Measurements from ENCODE around the gene TMCC1. TPM values are rescaled to one million over a fixed set of nuclear protein-coding genes. Genes with fewer than 3 reads are reported as not detected.
"Not testable (repeated sequence)": the region's sequence is repeated elsewhere in the genome, so short reads cannot be mapped to it uniquely, and the experiment has no call there.

TMCC1 gene
- total RNA-seq, 1 donor from 2014 or later: 19.2 TPM

DNA sequence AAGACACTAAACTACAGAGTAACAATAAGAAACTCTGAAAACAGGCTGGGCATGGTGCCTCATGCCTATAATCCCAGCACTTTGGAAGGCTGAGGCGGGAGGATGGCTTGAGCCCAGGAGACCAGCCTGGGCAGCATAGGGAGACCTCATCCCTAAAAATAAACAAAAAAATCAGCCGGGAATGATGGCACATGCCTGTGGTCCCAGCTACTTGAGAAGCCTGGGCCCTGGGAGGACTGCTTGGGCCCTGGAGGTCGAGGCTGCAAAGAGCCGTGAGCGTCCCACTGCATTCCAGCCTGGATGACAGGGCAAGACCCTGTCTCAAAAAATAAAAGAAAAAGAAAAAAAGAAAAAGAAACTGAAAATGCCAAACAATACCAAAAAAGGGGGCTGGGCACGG is 55.4 kb downstream of the TMCC1 start:
- Mint-ChIP-seq H3K36me3 (ENCODE audit: low read depth) (peaks cover 7% of the 10 kb centered on the region), H3K4me3 (no peak overlapping the region), H3K9me3 (no peaks in the 10 kb centered on the region), H3K27me3 (no peaks in the 10 kb centered on the region), H3K4me1 (no peaks in the 10 kb centered on the region), H3K27ac (no peak overlapping the region)
- no peak for DNase-seq
- intact Hi-C loops (cut with micrococcal nuclease): no loop called here

DNA sequence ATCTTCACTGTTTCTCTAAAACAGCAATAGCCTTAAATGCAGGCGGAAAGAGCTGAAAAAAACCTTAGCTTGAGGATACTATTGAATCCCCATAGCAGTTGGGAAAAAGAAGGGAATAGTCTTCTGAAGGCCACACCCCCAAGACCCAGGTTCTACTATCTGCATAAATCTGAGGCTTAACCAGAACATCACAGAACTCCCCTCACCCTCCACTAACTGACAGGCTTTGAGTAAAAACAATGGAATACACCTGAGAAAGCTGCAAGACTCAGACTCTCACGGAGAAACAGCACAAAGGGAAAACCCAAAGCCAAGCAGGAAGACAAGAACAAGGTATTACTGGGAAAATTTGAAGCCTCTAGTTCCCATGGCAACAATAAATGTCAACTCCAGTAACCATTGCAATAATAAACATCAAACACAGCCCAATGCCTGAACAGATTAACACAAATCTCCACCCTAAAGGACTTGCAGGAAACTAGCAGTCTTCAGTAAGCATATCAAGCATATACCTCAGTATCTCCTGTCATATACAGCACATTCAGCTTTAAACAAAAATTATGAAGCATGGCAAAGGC is 56.4 kb downstream of the TMCC1 start:
- DNase-seq: no peak
- H3K36me3 Mint-ChIP-seq (ENCODE audit: low read depth): peaks cover 7% of the 10 kb centered on the region
- no peaks in the 10 kb centered on the region for H3K9me3 Mint-ChIP-seq
- intact Hi-C loops (cut with micrococcal nuclease): no loop called here
- H3K27ac Mint-ChIP-seq: no peak overlapping the region
- H3K4me1 Mint-ChIP-seq: no peaks in the 10 kb centered on the region
- no peaks in the 10 kb centered on the region for H3K27me3 Mint-ChIP-seq
- H3K4me3 Mint-ChIP-seq: no peak overlapping the region

DNA sequence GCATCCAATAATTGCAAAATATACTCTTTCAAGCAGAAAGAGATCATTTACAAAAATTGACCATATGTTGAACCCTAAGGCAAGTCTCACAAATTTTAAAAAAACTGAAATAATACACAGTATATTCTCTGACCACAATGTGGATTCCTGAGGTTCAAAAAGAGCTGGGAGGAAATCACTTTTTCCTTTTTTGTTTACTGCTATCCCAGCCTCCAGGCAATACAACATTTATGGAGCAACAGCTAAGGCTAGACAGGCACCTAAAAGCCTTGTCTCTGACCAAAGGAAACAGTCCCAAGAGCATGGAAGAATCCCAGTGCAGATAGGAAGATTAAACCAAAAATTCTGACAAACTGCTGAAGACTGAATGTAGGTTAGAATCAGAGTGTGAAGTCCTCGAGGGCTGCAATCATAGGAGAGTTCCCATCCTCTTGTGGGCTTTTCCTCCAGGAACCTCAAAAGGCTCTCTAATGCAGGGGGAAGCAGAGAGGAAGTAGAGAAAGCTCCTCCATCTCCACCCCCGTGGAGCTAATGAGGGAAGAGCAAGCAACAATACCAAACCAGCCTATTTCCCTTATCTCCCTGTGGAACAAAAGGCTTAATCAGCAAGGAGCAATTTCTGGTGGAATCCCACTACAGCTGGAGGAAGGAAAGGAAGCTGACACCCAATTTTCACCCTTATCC is 57.0 kb downstream of the TMCC1 start:
- Mint-ChIP-seq H3K9me3 (no peaks in the 10 kb centered on the region), H3K27ac (no peak overlapping the region), H3K4me3 (no peak overlapping the region), H3K27me3 (no peaks in the 10 kb centered on the region), H3K4me1 (peaks cover 2% of the 10 kb centered on the region), H3K36me3 (ENCODE audit: low read depth) (peaks cover 6% of the 10 kb centered on the region)
- DNase-seq: no peak
- intact Hi-C loops (cut with micrococcal nuclease): no loop called here

DNA sequence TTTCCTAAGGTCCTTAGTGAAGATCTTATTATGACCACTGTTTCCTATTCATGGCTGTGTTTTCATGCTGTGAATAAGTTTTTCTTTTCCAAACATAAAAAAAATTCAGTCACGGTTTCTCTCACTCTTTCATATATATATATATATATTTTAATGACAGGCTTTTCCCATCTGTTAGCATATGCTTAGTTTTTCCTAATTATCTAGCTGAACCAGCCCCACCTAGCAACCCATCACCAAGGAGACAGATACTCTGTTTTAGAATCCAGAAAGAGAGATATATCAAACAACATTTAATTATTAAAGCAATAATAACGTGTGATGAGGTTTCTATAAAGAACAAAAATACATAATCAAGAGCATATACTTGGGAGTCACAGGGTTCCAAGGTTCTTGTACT is 58.3 kb downstream of the TMCC1 start:
- Mint-ChIP-seq H3K27ac (no peak overlapping the region), H3K36me3 (ENCODE audit: low read depth) (peaks cover 4% of the 10 kb centered on the region), H3K27me3 (no peaks in the 10 kb centered on the region), H3K4me1 (peaks cover 2% of the 10 kb centered on the region), H3K9me3 (no peaks in the 10 kb centered on the region), H3K4me3 (no peak overlapping the region)
- intact Hi-C loops (cut with micrococcal nuclease): no loop called here
- no peak for DNase-seq

DNA sequence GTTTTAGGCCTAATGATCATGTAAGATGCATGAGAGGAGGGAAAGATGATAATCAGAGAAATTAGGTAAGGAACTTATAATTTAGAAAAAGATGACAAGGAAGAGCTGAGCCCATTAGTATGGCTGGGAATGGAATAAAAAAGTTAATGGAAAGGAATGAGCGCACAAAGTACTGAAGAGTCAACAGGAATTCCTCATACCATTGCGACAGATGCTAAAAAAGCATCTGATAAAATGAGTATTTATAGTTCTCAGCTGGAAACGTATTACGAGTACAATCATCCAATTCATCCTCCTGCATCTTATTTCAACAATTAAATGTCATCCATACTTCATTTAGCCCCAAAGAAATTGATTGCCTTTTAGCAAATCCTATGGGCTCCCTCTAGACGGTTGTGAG is 58.9 kb downstream of the TMCC1 start:
- Mint-ChIP-seq H3K4me1 (peaks cover 2% of the 10 kb centered on the region), H3K27ac (no peak overlapping the region), H3K9me3 (no peaks in the 10 kb centered on the region), H3K4me3 (no peak overlapping the region), H3K36me3 (ENCODE audit: low read depth) (peaks cover 2% of the 10 kb centered on the region), H3K27me3 (no peaks in the 10 kb centered on the region)
- DNase-seq: no peak
- intact Hi-C loops (cut with micrococcal nuclease): no loop called here

DNA sequence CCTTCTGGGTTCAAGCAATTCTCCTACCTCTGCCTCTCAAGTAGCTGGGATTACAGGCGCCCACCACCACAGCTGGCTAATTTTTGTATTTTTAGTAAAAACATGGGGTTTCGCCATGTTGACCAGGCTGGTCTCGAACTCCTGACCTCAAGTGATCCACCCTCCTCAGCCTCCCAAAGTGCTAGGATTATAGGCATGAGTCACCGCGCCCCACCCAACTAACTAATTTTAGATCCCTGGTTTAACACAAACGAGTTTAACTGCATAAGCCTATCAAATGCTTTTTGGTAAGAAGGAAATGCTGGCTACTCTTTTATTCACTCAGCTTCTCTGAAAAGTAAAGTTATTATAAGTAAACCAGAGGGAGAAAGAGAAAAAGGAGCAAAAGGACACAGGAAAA is 61.6 kb downstream of the TMCC1 start:
- H3K27ac Mint-ChIP-seq; H3K9me3 Mint-ChIP-seq; DNase-seq; H3K4me3 Mint-ChIP-seq; H3K36me3 Mint-ChIP-seq (ENCODE audit: low read depth); intact Hi-C loops (cut with micrococcal nuclease); H3K27me3 Mint-ChIP-seq: not testable (repeated sequence)
- peaks cover 15% of the 10 kb centered on the region for H3K4me1 Mint-ChIP-seq

DNA sequence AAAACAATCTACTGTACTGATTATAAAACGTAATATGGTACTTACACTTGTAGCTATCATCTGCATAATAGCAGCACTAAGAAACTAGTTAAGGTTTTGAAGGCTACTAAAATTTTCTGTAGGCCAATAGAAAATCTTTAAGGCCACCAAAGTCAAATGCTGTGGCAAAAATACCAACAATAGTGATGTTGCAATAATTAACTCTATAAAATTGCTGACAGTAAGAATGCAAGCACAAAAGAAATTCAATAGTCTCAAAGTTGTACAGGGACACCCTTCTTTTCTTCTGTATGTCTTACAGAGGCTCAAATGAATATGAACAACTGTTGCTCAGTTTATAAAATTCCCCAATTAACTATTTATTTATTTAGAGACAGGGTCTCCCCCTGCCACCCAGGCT is 62.0 kb downstream of the TMCC1 start:
- H3K36me3 Mint-ChIP-seq (ENCODE audit: low read depth): peaks cover 1% of the 10 kb centered on the region
- no peaks in the 10 kb centered on the region for H3K27me3 Mint-ChIP-seq
- H3K4me1 Mint-ChIP-seq: peaks cover 17% of the 10 kb centered on the region
- no peak overlapping the region for H3K27ac Mint-ChIP-seq
- intact Hi-C loops (cut with micrococcal nuclease): no loop called here
- DNase-seq: no peak
- no peak overlapping the region for H3K4me3 Mint-ChIP-seq
- no peaks in the 10 kb centered on the region for H3K9me3 Mint-ChIP-seq

DNA sequence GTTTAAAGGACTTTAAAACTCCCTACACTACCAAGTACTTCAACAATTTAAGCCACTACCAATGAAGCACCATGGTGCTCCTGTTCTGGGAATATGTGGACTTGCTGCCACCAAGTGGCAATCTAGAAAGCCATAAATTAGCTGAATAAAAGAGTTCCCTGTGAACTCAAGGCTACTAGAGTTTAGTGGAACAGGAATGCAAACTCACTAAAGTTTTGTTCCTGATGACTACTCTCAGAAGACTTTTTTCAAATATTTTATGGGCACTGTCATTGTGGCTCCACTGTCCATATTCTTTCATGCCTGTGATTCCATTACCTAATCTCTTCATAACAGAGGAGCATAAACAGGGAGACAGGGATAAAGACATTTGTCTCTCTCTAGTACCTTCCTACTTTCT is 63.9 kb downstream of the TMCC1 start:
- intact Hi-C loops (cut with micrococcal nuclease): loop anchor here (1.0 to 5.0 kb wide), 4 partner anchors 63 to 752 kb away; partner anchors contain the start of gene TMCC1
- Mint-ChIP-seq H3K27ac (no peak overlapping the region), H3K4me1 (peaks cover 21% of the 10 kb centered on the region), H3K27me3 (no peaks in the 10 kb centered on the region), H3K4me3 (no peak overlapping the region), H3K9me3 (no peaks in the 10 kb centered on the region), H3K36me3 (ENCODE audit: low read depth) (peaks cover 1% of the 10 kb centered on the region)
- DNase-seq: peak; percentile 73

DNA sequence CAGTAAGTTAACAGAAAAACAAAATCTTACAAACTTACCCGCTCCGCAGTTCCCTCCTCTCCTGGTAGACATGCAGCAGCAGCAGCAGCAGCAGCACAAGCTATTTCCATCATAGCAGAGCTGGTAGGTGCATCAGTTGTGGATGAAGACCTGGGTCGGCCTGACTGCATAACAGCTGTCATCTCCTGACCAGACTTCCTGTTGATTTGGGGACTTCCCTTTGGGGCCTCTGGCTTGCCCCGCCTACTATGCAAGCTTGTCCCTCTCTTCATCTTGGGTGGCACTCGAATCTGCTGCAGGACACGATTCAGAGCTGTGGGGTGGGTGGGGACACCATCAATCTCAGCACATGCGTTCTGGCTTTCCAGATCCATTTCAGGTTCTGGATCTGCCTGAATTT is 65.7 kb downstream of the TMCC1 start:
- Mint-ChIP-seq H3K9me3 (no peaks in the 10 kb centered on the region), H3K4me1 (peaks cover 21% of the 10 kb centered on the region), H3K27ac (no peak overlapping the region), H3K27me3 (no peaks in the 10 kb centered on the region), H3K4me3 (peak overlapping the region; percentile 32), H3K36me3 (ENCODE audit: low read depth) (peaks cover 1% of the 10 kb centered on the region)
- peak; percentile 83 for DNase-seq
- intact Hi-C loops (cut with micrococcal nuclease): loop anchor here (2.0 to 5.0 kb wide), 3 partner anchors 65 to 750 kb away; partner anchors contain the start of gene TMCC1

DNA sequence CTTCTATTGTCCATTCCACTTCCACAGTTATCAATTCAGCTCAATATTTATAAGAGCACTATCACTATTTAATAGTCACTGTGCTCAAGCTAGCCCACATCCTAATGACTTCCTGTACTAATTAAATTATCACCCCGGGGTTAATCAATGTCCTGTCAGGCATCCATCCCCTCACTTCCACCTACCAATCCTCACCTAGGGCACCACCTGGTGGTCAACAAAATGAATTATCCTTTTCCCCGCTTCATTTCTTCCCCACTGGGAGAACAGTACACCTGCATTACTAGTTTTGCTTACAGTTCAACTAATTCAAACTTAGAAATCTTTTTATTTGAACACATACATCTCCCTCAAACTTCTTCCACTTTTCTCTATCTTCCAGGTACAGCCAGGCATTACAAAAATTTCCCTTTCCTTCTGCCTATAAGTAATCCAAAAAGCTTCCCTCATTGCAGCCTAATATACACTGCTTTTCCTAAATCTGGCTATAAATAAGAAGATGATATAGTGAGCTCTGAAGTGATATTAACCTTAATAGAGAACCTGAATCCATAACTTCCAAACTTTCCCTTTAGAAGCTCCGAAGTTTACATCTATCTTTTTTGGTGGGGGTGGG is 68.5 kb downstream of the TMCC1 start:
- intact Hi-C loops (cut with micrococcal nuclease): loop anchor here (1.0 to 5.0 kb wide), 4 partner anchors 67 to 748 kb away; partner anchors contain the start of gene TMCC1
- peaks cover 19% of the 10 kb centered on the region for H3K4me1 Mint-ChIP-seq

DNA sequence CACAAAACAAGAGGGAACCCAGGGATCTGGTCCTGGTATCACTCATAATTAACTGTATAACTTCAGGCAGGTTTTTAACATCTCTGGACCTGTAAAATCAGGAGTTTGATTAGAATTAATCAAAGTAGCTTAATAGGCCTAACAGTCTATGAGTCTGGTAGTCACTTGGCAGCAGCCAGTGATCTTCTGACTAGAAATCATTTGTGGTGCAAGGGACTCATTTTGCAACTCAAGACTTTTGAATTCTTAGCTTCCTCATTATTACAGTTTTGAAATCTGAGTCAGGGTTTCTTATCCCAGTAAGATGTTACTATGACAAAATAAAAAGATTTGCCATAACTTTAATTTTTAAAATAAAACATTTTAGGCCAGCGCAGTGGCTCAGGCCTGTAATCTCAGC is 70.8 kb downstream of the TMCC1 start:
- Mint-ChIP-seq H3K9me3 (no peaks in the 10 kb centered on the region), H3K36me3 (ENCODE audit: low read depth) (peaks cover under 1% of the 10 kb centered on the region), H3K27me3 (no peaks in the 10 kb centered on the region), H3K27ac (no peak overlapping the region), H3K4me3 (no peak overlapping the region), H3K4me1 (peaks cover 11% of the 10 kb centered on the region)
- intact Hi-C loops (cut with micrococcal nuclease): no loop called here
- no peak for DNase-seq

More for the DNA sequence above, 68.5 kb downstream of the TMCC1 start:
- Mint-ChIP-seq H3K36me3 (ENCODE audit: low read depth) (peaks cover 1% of the 10 kb centered on the region), H3K27ac (no peak overlapping the region), H3K9me3 (no peaks in the 10 kb centered on the region), H3K27me3 (no peaks in the 10 kb centered on the region), H3K4me3 (no peak overlapping the region)
- DNase-seq: peak; percentile 81

DNA sequence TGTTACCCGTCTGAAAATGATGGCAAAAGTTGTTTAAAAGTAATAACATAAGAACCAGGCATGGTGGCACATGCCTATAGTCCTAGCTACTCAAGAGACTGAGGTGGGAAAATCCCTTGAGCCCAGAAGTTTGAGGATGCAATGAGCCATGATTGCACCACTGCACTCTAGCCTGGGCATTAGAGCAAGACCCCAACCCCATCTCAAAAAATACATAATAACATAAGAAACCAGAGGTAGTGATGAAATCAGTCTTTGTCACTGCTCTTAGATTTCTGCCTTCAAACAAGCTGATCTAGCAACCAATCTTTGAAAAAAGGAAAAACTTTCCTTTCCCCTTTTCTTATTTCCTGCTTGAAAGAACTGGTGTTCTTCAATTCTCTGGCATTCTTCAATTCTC is 71.3 kb downstream of the TMCC1 start:
- Mint-ChIP-seq H3K27me3 (no peaks in the 10 kb centered on the region), H3K4me1 (peaks cover 7% of the 10 kb centered on the region), H3K9me3 (no peaks in the 10 kb centered on the region), H3K4me3 (no peak overlapping the region), H3K36me3 (ENCODE audit: low read depth) (no peaks in the 10 kb centered on the region), H3K27ac (no peak overlapping the region)
- DNase-seq: no peak
- intact Hi-C loops (cut with micrococcal nuclease): no loop called here

DNA sequence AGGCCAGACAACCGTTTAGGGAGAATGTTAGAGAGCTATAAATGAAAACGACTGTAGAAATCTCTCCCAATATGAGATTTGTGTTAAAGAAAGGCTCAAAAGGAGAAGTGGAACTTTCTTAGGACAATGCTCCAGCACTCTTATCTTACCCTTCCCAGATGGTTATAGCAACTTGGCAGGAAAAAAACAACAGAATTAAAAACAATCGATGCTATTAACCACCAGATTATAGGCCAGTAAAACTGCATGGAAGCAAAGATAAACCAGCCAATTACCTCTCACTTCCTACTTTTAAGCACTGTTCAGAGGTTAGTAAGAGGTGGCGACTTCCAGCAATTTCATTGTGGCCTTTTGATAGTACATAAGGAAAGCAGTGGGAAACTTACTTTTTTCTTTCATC is 72.9 kb downstream of the TMCC1 start:
- no peaks in the 10 kb centered on the region for H3K27me3 Mint-ChIP-seq
- no peak for DNase-seq
- peaks cover 4% of the 10 kb centered on the region for H3K4me1 Mint-ChIP-seq
- H3K4me3 Mint-ChIP-seq: no peak overlapping the region
- intact Hi-C loops (cut with micrococcal nuclease): no loop called here
- H3K9me3 Mint-ChIP-seq: no peaks in the 10 kb centered on the region
- H3K27ac Mint-ChIP-seq: no peak overlapping the region
- H3K36me3 Mint-ChIP-seq (ENCODE audit: low read depth): no peaks in the 10 kb centered on the region

DNA sequence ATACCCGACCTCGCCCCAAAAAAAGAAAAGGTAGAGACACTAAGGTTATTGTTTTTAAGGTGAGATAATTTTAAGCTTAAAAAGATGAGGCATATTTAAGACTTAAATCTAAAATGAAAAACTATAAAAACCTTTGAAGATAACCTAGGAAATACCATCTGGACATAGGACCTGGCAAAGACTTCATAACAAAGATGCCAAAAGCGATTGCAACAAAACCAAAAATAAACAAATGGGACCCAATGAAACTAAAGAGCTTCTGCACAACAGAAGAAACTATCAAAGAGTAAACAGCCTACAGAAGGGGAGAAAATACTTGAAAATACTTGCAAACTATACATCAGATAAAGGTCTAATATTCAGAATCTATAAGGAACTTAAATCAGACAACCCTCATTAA is 80.9 kb downstream of the TMCC1 start:
- intact Hi-C loops (cut with micrococcal nuclease): no loop called here
- no peak overlapping the region for H3K4me3 Mint-ChIP-seq

More for the DNA sequence above, 80.9 kb downstream of the TMCC1 start:
- no peak for DNase-seq
- Mint-ChIP-seq H3K27me3 (no peaks in the 10 kb centered on the region), H3K36me3 (ENCODE audit: low read depth) (peaks cover 2% of the 10 kb centered on the region), H3K27ac (no peak overlapping the region), H3K9me3 (no peaks in the 10 kb centered on the region), H3K4me1 (no peaks in the 10 kb centered on the region)
